ENCODE measurements around the gene CATSPERB.
"Not testable (repeated sequence)": the region's sequence is repeated elsewhere in the genome, so short reads cannot be mapped to it uniquely, and the experiment has no call there.

The CATSPERB gene

GRCh38 chr14:91732859-91733477, 1.1 kb upstream of the CATSPERB start:
- no peak for DNase-seq

- no peak for DNase-seq
These were observed 553 bp upstream of the CATSPERB start for GRCh38 chr14:91732439-91732838.

GRCh38 chr14:91731018-91731417, 868 bp downstream of the CATSPERB start:
- DNase-seq = no peak

- no peak for DNase-seq
These were observed 2.1 kb downstream of the CATSPERB start for GRCh38 chr14:91729756-91730155.

- no peak for DNase-seq
These were observed 3.2 kb downstream of the CATSPERB start for GRCh38 chr14:91728616-91729183.

- DNase-seq = no peak
These were observed 4.8 kb downstream of the CATSPERB start for GRCh38 chr14:91727121-91727520.

- DNase-seq = no peak
These were observed 8.4 kb downstream of the CATSPERB start for GRCh38 chr14:91723501-91723900.

GRCh38 chr14:91722386-91722785, 9.5 kb downstream of the CATSPERB start:
- no peak for DNase-seq

GRCh38 chr14:91719839-91720238, 12.0 kb downstream of the CATSPERB start:
- no peak for DNase-seq

- no peak for DNase-seq
These were observed 14.9 kb downstream of the CATSPERB start for GRCh38 chr14:91716999-91717398.

- DNase-seq = no peak
These were observed 17.1 kb downstream of the CATSPERB start for GRCh38 chr14:91714805-91715204.

GRCh38 chr14:91708795-91709194, 23.1 kb downstream of the CATSPERB start:
- no peak for DNase-seq

GRCh38 chr14:91706996-91707395, 24.9 kb downstream of the CATSPERB start:
- no peak for DNase-seq

GRCh38 chr14:91694643-91695042, 37.2 kb downstream of the CATSPERB start:
- DNase-seq = no peak

- DNase-seq = no peak
These were observed 38.5 kb downstream of the CATSPERB start for GRCh38 chr14:91693346-91693745.

- DNase-seq = no peak
These were observed 39.8 kb downstream of the CATSPERB start for GRCh38 chr14:91692075-91692474.

- no peak for DNase-seq
These were observed 42.3 kb downstream of the CATSPERB start for GRCh38 chr14:91689608-91690007.

- not testable (repeated sequence) for DNase-seq
These were observed 44.5 kb downstream of the CATSPERB start for GRCh38 chr14:91687436-91687835.

- DNase-seq = no peak
These were observed 46.3 kb downstream of the CATSPERB start for GRCh38 chr14:91685600-91685999.

GRCh38 chr14:91681893-91682563, 49.9 kb downstream of the CATSPERB start:
- no peak for DNase-seq

- no peak for DNase-seq
These were observed 50.8 kb downstream of the CATSPERB start for GRCh38 chr14:91681118-91681517.

- DNase-seq = no peak
These were observed 52.6 kb downstream of the CATSPERB start for GRCh38 chr14:91679273-91679672.

- not testable (repeated sequence) for DNase-seq
These were observed 54.2 kb downstream of the CATSPERB start for GRCh38 chr14:91677687-91678086.

- no peak for DNase-seq
These were observed 57.0 kb downstream of the CATSPERB start for GRCh38 chr14:91674911-91675310.
